ENCODE data around the gene BRSK2. TPM values are rescaled to one million over a fixed set of nuclear protein-coding genes. Genes with fewer than 3 reads are reported as not detected.

The BRSK2 gene
- total RNA-seq, 2 donors from 2014 or later: 0.17 to 0.33 TPM

DNA sequence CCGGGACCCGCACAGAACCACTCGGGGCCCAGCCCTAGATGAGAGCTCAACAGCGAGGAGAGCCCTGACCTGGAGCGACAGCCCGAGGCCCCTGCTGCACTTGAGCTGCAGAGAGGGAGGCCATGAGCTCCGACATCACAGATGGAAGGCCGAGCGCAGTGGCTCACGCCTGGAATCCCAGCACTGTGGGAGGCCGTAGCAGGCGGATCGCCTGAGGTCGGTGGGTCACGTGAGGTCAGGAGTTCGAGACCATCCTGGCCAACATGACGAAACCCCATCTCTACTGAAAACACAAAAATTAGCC, 13.8 kb upstream of the BRSK2 start:
- Mint-ChIP-seq H3K27me3 (peaks cover 0 to 13% of the 10 kb centered on the region in 2 donors), H3K36me3 (no peaks in the 10 kb centered on the region), H3K4me3 (no peak overlapping the region), H3K9me3 (no peaks in the 10 kb centered on the region), H3K4me1 (ENCODE audit: low read depth in 2 of 2) (no peaks in the 10 kb centered on the region), H3K27ac (no peak overlapping the region)
- ATAC-seq: no peak
- no peak for DNase-seq (ENCODE audit: low spot score)

- no peak for ATAC-seq
- H3K4me1 Mint-ChIP-seq (ENCODE audit: low read depth in 2 of 2): peaks cover 0 to 1% of the 10 kb centered on the region in 2 donors
- no peaks in the 10 kb centered on the region for H3K9me3 Mint-ChIP-seq
- H3K4me3 Mint-ChIP-seq: no peak overlapping the region
- no peaks in the 10 kb centered on the region for H3K36me3 Mint-ChIP-seq
- H3K27me3 Mint-ChIP-seq: peaks cover 0 to 17% of the 10 kb centered on the region in 2 donors
- H3K27ac Mint-ChIP-seq: no peak overlapping the region
- no peak for DNase-seq (ENCODE audit: low spot score)
Observed at GRCh38 chr11:1377231-1377780, 12.4 kb upstream of the BRSK2 start.

DNA sequence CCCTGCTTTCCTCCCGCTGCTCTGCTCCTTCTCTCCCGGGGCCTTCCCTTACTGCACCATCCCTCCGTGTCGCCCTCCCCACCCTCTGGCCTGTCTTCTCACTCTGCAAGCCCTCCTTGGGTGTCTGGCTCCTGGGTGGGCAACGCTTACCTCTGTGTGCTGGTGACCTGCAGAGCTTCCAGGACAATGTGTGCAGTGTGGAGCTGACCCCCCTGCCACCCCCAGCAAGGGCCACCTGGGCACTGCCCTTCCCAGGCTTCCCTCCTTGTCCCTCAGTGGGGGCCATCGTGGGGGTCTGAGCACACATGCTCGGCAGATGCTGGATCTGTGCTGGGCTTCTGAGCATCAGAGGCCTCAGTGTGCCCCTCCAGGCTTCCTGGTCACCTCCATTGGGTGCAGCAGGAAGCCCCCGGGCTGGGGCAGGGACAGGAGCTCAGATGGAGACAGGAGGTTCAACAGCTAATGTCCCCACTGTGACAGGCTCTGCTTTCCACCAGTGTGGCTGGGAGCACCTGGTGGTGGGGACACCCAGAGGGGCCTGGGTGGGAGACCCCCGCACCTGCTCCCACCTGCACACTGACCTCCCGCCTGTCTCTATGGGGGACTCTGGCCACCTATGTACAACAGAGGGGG, 7.8 kb upstream of the BRSK2 start:
- Mint-ChIP-seq H3K4me3 (peak overlapping the region; percentile 73), H3K36me3 (no peaks in the 10 kb centered on the region), H3K27me3 (peaks cover 0 to 17% of the 10 kb centered on the region in 2 donors), H3K27ac (peak overlapping the region in 1 of 2 donors; percentile 21), H3K4me1 (ENCODE audit: low read depth in 2 of 2) (peaks cover 0 to 13% of the 10 kb centered on the region in 2 donors), H3K9me3 (no peaks in the 10 kb centered on the region)
- ATAC-seq: no peak
- DNase-seq (ENCODE audit: low spot score): no peak

DNA sequence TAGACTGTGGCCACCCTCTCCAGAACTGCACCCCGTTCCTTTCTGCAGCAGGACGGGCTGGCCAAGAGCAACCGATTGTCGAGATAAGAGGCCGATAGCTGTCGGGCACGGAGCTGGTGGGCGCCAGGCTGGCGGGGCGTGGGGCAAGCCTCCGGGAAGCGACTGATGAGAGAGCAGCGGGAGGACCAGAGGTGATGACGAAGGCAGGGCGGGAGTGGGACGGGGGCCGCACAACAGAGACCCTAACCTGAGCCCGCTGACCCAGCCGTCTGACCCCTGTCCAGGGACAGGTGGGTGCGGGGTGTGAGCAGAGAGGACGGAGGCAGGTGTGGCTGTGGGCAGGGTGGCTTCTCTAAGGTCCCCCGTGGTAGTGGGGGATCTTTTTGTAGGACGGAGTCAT, 7.3 kb upstream of the BRSK2 start:
- Mint-ChIP-seq H3K36me3 (no peaks in the 10 kb centered on the region), H3K4me1 (ENCODE audit: low read depth in 2 of 2) (peaks cover 0 to 13% of the 10 kb centered on the region in 2 donors), H3K27me3 (peaks cover 0 to 14% of the 10 kb centered on the region in 2 donors), H3K4me3 (peak overlapping the region; percentile 73), H3K27ac (peak overlapping the region in 1 of 2 donors; percentile 21), H3K9me3 (no peaks in the 10 kb centered on the region)
- ATAC-seq (peak in 1 of 2 donors; percentile 2), DNase-seq (ENCODE audit: low spot score) (no peak)

DNA sequence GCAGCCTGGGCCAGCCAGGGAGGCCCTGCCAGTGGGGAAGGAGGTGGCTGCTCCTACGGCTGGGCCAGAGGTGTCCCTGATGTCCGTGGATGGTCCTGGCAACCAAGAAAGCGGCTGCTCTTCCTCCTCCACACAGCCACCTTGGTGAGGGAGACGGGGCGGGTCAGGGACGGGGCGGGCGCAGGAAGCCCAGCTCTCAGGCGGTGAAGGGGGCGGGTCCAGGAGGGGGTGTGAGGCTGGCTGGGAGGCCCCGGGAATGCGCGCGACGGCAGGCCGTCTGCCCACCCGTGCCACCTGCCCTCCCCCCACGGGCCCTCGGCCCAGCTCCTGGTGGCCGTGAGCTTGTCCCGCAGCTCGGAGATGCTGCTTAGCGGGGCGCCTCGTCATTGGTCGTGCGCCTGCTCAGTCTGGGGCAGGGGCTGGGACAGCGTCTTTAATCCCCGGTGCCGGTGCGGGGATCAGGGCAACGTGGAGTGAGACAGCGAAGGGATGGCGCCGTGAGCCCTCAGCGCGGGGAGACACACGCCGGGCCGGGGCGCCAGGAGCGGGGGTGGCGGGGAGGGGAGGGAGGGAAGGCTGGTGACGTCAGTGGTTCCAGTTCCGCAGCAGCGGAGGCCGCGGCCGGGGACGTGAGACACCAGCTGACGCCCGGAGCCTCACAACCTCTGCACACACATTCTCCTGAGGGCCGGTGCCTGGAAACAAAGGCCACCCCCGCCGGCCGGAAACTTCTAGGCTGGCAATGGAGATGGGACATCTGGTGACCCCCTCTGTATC, 6.7 kb upstream of the BRSK2 start:
- Mint-ChIP-seq H3K4me3 (peak overlapping the region; percentile 73), H3K36me3 (no peaks in the 10 kb centered on the region), H3K9me3 (no peaks in the 10 kb centered on the region), H3K27me3 (peaks cover 0 to 14% of the 10 kb centered on the region in 2 donors), H3K27ac (peak overlapping the region; percentile 29 to 62), H3K4me1 (ENCODE audit: low read depth in 2 of 2) (peaks cover 0 to 13% of the 10 kb centered on the region in 2 donors)
- peak; percentile 88 to 90 for ATAC-seq
- DNase-seq (ENCODE audit: low spot score): peak; percentile 78

GRCh38 chr11:1384199-1384970, 5.3 kb upstream of the BRSK2 start:
- peaks cover 0 to 13% of the 10 kb centered on the region in 2 donors for H3K4me1 Mint-ChIP-seq (ENCODE audit: low read depth in 2 of 2)
- H3K9me3 Mint-ChIP-seq: no peaks in the 10 kb centered on the region
- ATAC-seq: no peak
- H3K27ac Mint-ChIP-seq: no peak overlapping the region
- H3K4me3 Mint-ChIP-seq: peak overlapping the region; percentile 30
- H3K27me3 Mint-ChIP-seq: peaks cover 0 to 13% of the 10 kb centered on the region in 2 donors
- H3K36me3 Mint-ChIP-seq: no peaks in the 10 kb centered on the region
- no peak for DNase-seq (ENCODE audit: low spot score)

- no peaks in the 10 kb centered on the region for H3K9me3 Mint-ChIP-seq
- H3K4me1 Mint-ChIP-seq (ENCODE audit: low read depth in 2 of 2): peaks cover 0 to 10% of the 10 kb centered on the region in 2 donors
- H3K36me3 Mint-ChIP-seq: no peaks in the 10 kb centered on the region
- DNase-seq (ENCODE audit: low spot score) (no peak), ATAC-seq (no peak)
- H3K4me3 Mint-ChIP-seq: peak overlapping the region; percentile 15
- H3K27ac Mint-ChIP-seq: no peak overlapping the region
- peaks cover 14% of the 10 kb centered on the region in 2 donors for H3K27me3 Mint-ChIP-seq
Observed at GRCh38 chr11:1387521-1387920, 2.2 kb upstream of the BRSK2 start.

DNA sequence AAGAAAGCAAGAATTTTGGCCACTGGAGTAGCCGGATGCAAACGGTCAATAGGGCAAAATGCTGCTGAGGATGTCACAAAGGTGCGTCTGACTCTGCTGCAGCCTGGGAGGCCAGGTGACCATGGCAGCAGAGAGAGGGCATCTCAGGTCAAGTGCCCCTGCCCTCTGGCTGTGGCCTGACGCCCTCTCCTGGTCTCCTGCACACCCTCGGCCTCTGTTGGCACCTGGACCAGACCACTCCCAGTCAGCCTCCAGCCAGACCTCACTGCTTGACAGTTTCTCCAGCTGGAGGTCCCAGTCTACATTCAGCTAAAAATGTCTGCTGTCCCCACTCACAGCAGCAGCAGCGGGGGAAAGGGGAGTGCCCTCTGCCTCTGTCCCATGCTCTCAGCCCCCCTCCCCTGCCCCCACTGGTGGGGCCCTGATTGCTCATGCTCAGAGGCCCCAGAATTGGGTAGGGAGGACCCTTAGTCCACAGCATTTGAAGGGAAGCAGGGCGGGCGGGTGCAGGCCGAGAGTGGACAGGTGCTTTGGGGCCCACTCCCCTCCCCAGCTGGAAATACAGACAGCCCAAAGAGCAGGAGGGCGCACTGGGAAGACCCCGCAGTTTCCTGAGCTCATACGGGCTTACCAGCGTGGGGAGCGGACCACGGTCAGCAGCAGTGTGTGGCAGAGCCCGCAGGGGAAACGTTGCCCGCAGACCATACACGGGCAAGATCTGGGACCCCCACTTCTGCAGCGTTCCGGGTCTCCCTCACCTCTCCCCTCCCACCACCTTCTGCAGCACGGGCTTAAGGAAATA, 1.6 kb upstream of the BRSK2 start:
- Mint-ChIP-seq H3K36me3 (no peaks in the 10 kb centered on the region), H3K4me3 (peak overlapping the region; percentile 15), H3K4me1 (ENCODE audit: low read depth in 2 of 2) (peaks cover 0 to 9% of the 10 kb centered on the region in 2 donors), H3K27me3 (peaks cover 14 to 16% of the 10 kb centered on the region in 2 donors), H3K9me3 (no peaks in the 10 kb centered on the region), H3K27ac (no peak overlapping the region)
- DNase-seq (ENCODE audit: low spot score): no peak
- ATAC-seq: no peak

GRCh38 chr11:1388763-1389102, 1.0 kb upstream of the BRSK2 start:
- H3K4me1 Mint-ChIP-seq (ENCODE audit: low read depth in 2 of 2): peaks cover 0 to 6% of the 10 kb centered on the region in 2 donors
- peaks cover 16 to 18% of the 10 kb centered on the region in 2 donors for H3K27me3 Mint-ChIP-seq
- peak overlapping the region; percentile 38 for H3K4me3 Mint-ChIP-seq
- no peak for ATAC-seq
- no peak for DNase-seq (ENCODE audit: low spot score)
- no peak overlapping the region for H3K27ac Mint-ChIP-seq
- H3K36me3 Mint-ChIP-seq: no peaks in the 10 kb centered on the region
- no peaks in the 10 kb centered on the region for H3K9me3 Mint-ChIP-seq

DNA sequence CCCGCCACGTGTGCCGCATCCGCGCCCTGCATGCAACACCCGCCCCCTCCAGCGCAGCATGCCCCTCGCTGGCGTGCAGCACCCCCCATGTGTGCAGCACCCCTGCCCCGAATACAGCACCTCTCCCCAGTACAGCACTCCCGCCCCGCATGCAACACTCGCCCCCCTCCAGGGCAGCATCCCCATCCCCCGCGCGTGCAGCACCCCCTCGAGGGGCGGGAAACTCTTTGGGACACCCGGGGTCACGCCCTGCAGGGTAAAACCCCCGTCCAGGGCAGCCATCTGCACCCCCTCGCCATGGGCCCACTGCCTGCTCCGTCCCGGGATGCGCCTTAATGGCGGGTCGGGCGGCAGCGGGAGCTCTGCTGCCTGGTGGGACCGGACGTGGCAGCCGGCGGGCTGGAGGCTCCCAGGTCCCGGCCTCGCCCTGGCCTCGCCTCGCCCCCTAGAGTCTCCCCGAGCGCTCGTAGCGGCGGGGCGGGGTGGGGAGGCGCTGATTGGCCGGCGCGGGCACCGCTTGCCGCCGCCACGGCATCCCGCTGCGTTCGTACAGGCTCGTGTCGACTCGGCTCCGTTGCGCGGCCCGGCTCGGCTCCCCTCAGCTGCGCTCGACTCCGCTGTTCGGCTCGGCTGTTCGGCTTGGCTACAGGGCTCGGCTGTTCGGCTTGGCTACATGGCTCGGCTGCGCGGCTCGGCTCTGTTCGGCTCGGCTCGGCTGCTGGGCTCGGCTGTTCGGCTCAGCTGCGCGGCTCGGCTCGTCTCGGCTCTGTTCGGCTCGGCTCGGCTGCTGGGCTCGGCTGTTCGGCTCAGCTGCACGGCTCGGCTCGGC, 417 bp upstream of the BRSK2 start:
- peak overlapping the region; percentile 38 for H3K4me3 Mint-ChIP-seq
- no peaks in the 10 kb centered on the region for H3K36me3 Mint-ChIP-seq
- peak; percentile 97 to 98 for ATAC-seq
- peaks cover 16 to 18% of the 10 kb centered on the region in 2 donors for H3K27me3 Mint-ChIP-seq
- no peaks in the 10 kb centered on the region for H3K9me3 Mint-ChIP-seq
- peak; percentile 94 for DNase-seq (ENCODE audit: low spot score)
- H3K4me1 Mint-ChIP-seq (ENCODE audit: low read depth in 2 of 2): peaks cover 0 to 6% of the 10 kb centered on the region in 2 donors
- H3K27ac Mint-ChIP-seq: no peak overlapping the region

- Mint-ChIP-seq H3K9me3 (no peaks in the 10 kb centered on the region), H3K27ac (no peak overlapping the region), H3K4me3 (peak overlapping the region; percentile 15), H3K4me1 (ENCODE audit: low read depth in 2 of 2) (no peaks in the 10 kb centered on the region), H3K36me3 (no peaks in the 10 kb centered on the region), H3K27me3 (peaks cover 16 to 18% of the 10 kb centered on the region in 2 donors)
- DNase-seq (ENCODE audit: low spot score) (no peak), ATAC-seq (no peak)
Observed at GRCh38 chr11:1390569-1391164, 933 bp downstream of the BRSK2 start.

Data from natural killer cell treated with Interleukin-12 subunit alpha and Interleukin-12 subunit beta and Interleukin-15 and Interleukin-18, amount 100 ng/mL, for 72 hours (primary cell).